Naive thymus-derived CD4-positive, alpha-beta T cell (primary cell): ENCODE measurements around the gene NKAIN2. TPM values are rescaled to one million over a fixed set of nuclear protein-coding genes. Genes with fewer than 3 reads are reported as not detected.

Source experiments
- ATAC-seq: fragments of 150-1000 bp; cut with Tn5 transposase; 2 replicates; pipeline ENCODE4 v1.10.0; 2021; ENCODE audit warnings: mild to moderate bottlenecking, moderate library complexity
- CTCF ChIA-PET: fragments of 350-600 bp; sonication (Branson Sonifier 250); formaldehyde crosslinking; loops from one replicate; lab custom pipeline; 2021; ENCODE audit warnings: antibody characterized with exemption; lab: Charles Lee
- POLR2A ChIA-PET: fragments of 350-600 bp; sonication (Branson Sonifier 250); formaldehyde crosslinking; loops from one replicate; lab custom pipeline; 2021; ENCODE audit warnings: antibody characterized with exemption, inconsistent platforms; lab: Charles Lee
- DNase-seq, 9 donors: peaks; one replicate each; pipeline versions ENCODE4 v3.0.0 to v3.0.0-alpha.2; 2020 to 2022; ENCODE audit warnings: mixed read lengths in 1 of 9
- H3K27ac ChIP-seq: one replicate; pipeline ENCODE4 v1.7.0; 2013; ENCODE audit warnings: mild to moderate bottlenecking, low read depth, low read length, moderate library complexity
- H3K27me3 ChIP-seq, 2 donors: one replicate each; pipeline ENCODE4 v1.7.0; 2013; ENCODE audit warnings: low read length in 2 of 2, mild to moderate bottlenecking in 2 of 2, moderate library complexity in 2 of 2; ENCODE audit not compliant: control insufficient read depth in 2 of 2, insufficient read depth in 2 of 2
- H3K36me3 ChIP-seq, 3 experiments: 1 replicate in 2 of 3; 2 replicates in 1 of 3; pipeline ENCODE4 v1.7.0; 2013; ENCODE audit warnings: low read length in 3 of 3, mild to moderate bottlenecking in 3 of 3, moderate library complexity in 1 of 3; ENCODE audit not compliant: insufficient read depth in 3 of 3, control insufficient read depth in 2 of 3
- H3K4me1 ChIP-seq, 2 donors: one replicate each; pipeline ENCODE4 v1.7.0; 2013; ENCODE audit warnings: low read length in 2 of 2, mild to moderate bottlenecking in 2 of 2, moderate library complexity in 1 of 2; ENCODE audit not compliant: control insufficient read depth in 2 of 2, insufficient read depth in 2 of 2
- H3K4me3 ChIP-seq: 2 replicates; pipeline ENCODE4 v1.7.0; 2013; ENCODE audit warnings: mild to moderate bottlenecking, low read length
- H3K9me3 ChIP-seq, 3 experiments: 1 replicate in 2 of 3; 2 replicates in 1 of 3; pipeline ENCODE4 v1.7.0; 2013; ENCODE audit warnings: low read length in 3 of 3; ENCODE audit not compliant: control insufficient read depth in 2 of 3
- H3K27ac Mint-ChIP-seq, 9 donors: one replicate each; pipeline ENCODE4 v1.8.0; 2020 to 2022; ENCODE audit warnings: mixed read lengths in 9 of 9, mild to moderate bottlenecking in 8 of 9, moderate library complexity in 5 of 9, inconsistent platforms in 2 of 9
- H3K27me3 Mint-ChIP-seq, 5 donors: one replicate each; pipeline ENCODE4 v1.8.0; 2021 to 2022; ENCODE audit warnings: mixed read lengths in 5 of 5, mild to moderate bottlenecking in 1 of 5
- H3K36me3 Mint-ChIP-seq, 5 donors: one replicate each; pipeline ENCODE4 v1.8.0; 2020 to 2022; ENCODE audit warnings: mixed read lengths in 5 of 5, mild to moderate bottlenecking in 3 of 5, inconsistent platforms in 1 of 5
- H3K4me1 Mint-ChIP-seq, 7 donors: one replicate each; pipeline ENCODE4 v1.8.0; 2020 to 2022; ENCODE audit warnings: mixed read lengths in 7 of 7, mild to moderate bottlenecking in 3 of 7, inconsistent platforms in 1 of 7
- H3K4me3 Mint-ChIP-seq, 10 donors: one replicate each; pipeline ENCODE4 v1.8.0; 2020 to 2022; ENCODE audit warnings: mild to moderate bottlenecking in 10 of 10, mixed read lengths in 10 of 10, moderate library complexity in 6 of 10, inconsistent platforms in 2 of 10
- H3K9me3 Mint-ChIP-seq, 11 donors: one replicate each; pipeline ENCODE4 v1.8.0; 2020 to 2022; ENCODE audit warnings: mixed read lengths in 11 of 11, mild to moderate bottlenecking in 4 of 11, inconsistent platforms in 1 of 11, moderate library complexity in 1 of 11
- intact Hi-C, 2 donors: fragments of 100-400 bp; cut with micrococcal nuclease; formaldehyde crosslinking; loops; one replicate each; pipeline ENCODE4 v1.15.1; 2023
- polyA plus RNA-seq, 2 donors: library from polyadenylated mRNA; unstranded; fragments of 300-500 nt; fragmentation: Illumina TruSeq; gene quantifications; one replicate each; pipeline ENCODE4 v1.2.3, GENCODE V29; 2021
- total RNA-seq, 6 experiments: library from RNA in 5 of 6; stranded (reverse) in 5 of 6; gene quantifications; 1 replicate in 5 of 6; 2 replicates in 1 of 6; pipeline ENCODE4 v1.2.3 and lab custom pipeline; 2021 to 2026

The NKAIN2 gene
- total and polyA plus RNA-seq, 7 experiments from 2014 or later: 0.21 to 2.9 TPM; not detected in 5

GRCh38 chr6:124768224-124768623, 964.6 kb downstream of the NKAIN2 start:
- Mint-ChIP-seq H3K36me3 (no peaks in the 10 kb centered on the region), H3K4me3 (no peak overlapping the region), H3K27ac (no peak overlapping the region), H3K4me1 (no peaks in the 10 kb centered on the region), H3K9me3 (peaks cover 0 to 1% (median 0%) of the 10 kb centered on the region in 11 donors), H3K27me3 (peaks cover 0 to 6% (median 3%) of the 10 kb centered on the region in 5 donors)
- DNase-seq (no peak), ATAC-seq (no peak)
- no peak overlapping the region for H3K4me3 ChIP-seq
- H3K27me3 ChIP-seq: no peaks in the 10 kb centered on the region
- H3K27ac ChIP-seq: no peak overlapping the region
- H3K36me3 ChIP-seq: no peaks in the 10 kb centered on the region
- H3K4me1 ChIP-seq: no peaks in the 10 kb centered on the region
- intact Hi-C loops: no loop called here
- no peaks in the 10 kb centered on the region for H3K9me3 ChIP-seq
- CTCF ChIA-PET: no interaction called here
- POLR2A ChIA-PET: no interaction called here

- no peak overlapping the region for H3K27ac ChIP-seq
- H3K36me3 Mint-ChIP-seq: no peaks in the 10 kb centered on the region
- ChIA-PET POLR2A (no interaction called here), CTCF (no interaction called here)
- no peak overlapping the region for H3K4me3 ChIP-seq
- no peaks in the 10 kb centered on the region for H3K9me3 Mint-ChIP-seq
- H3K4me1 Mint-ChIP-seq: no peaks in the 10 kb centered on the region
- DNase-seq: no peak
- H3K36me3 ChIP-seq: no peaks in the 10 kb centered on the region
- intact Hi-C loops: no loop called here
- ATAC-seq: no peak
- H3K27me3 Mint-ChIP-seq: peaks cover 0 to 6% (median 3%) of the 10 kb centered on the region in 5 donors
- H3K4me1 ChIP-seq: no peaks in the 10 kb centered on the region
- no peak overlapping the region for H3K27ac Mint-ChIP-seq
- no peaks in the 10 kb centered on the region for H3K9me3 ChIP-seq
- no peaks in the 10 kb centered on the region for H3K27me3 ChIP-seq
- H3K4me3 Mint-ChIP-seq: no peak overlapping the region
Observed at GRCh38 chr6:124769811-124770544, 966.3 kb downstream of the NKAIN2 start.

- Mint-ChIP-seq H3K4me1 (no peaks in the 10 kb centered on the region), H3K27me3 (peaks cover 0 to 6% (median 3%) of the 10 kb centered on the region in 5 donors), H3K9me3 (no peaks in the 10 kb centered on the region), H3K36me3 (no peaks in the 10 kb centered on the region), H3K4me3 (no peak overlapping the region), H3K27ac (no peak overlapping the region)
- DNase-seq (no peak), ATAC-seq (no peak)
- CTCF ChIA-PET: no interaction called here
- POLR2A ChIA-PET: no interaction called here
- H3K4me1 ChIP-seq: no peaks in the 10 kb centered on the region
- no peak overlapping the region for H3K27ac ChIP-seq
- no peaks in the 10 kb centered on the region for H3K27me3 ChIP-seq
- H3K36me3 ChIP-seq: no peaks in the 10 kb centered on the region
- no peaks in the 10 kb centered on the region for H3K9me3 ChIP-seq
- H3K4me3 ChIP-seq: no peak overlapping the region
- intact Hi-C loops: no loop called here
Observed at GRCh38 chr6:124770784-124771183, 967.1 kb downstream of the NKAIN2 start.

DNA sequence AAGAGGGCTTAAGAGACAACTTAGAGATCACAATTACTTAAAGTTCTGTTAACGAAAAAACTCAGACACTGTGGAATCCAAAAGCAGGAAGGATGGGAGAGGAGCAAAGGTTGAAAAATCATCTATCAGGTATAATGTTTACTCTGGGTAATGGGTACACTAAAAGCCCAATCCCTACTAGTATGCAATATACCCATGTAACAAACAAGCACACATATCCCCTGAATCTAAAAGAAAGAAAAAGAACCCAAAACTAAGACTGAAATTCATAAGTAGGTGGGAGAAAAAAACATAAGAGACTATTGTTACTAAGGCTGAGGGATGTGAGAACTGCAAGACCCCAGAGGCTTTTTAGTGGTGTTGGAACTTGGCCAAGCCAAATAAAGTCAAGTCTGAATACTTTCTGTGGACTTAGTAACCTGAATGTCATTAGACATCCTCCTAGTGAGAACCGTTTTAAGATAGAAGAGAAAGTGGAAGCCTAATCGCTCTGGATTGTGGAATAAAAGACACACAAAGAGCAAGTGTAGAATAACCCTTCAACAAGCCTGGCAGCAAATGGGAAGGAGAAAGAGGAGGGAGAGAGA, 969.2 kb downstream of the NKAIN2 start:
- Histone ChIP-seq H3K27me3 (no peaks in the 10 kb centered on the region), H3K9me3 (no peaks in the 10 kb centered on the region), H3K36me3 (no peaks in the 10 kb centered on the region), H3K4me1 (no peaks in the 10 kb centered on the region), H3K4me3 (no peak overlapping the region), H3K27ac (no peak overlapping the region)
- CTCF ChIA-PET: no interaction called here
- H3K36me3 Mint-ChIP-seq: no peaks in the 10 kb centered on the region
- POLR2A ChIA-PET: no interaction called here
- peaks cover 0 to 5% (median 0%) of the 10 kb centered on the region in 5 donors for H3K27me3 Mint-ChIP-seq
- no peak overlapping the region for H3K27ac Mint-ChIP-seq
- no peaks in the 10 kb centered on the region for H3K9me3 Mint-ChIP-seq
- intact Hi-C loops: no loop called here
- ATAC-seq (no peak), DNase-seq (no peak)
- no peaks in the 10 kb centered on the region for H3K4me1 Mint-ChIP-seq
- no peak overlapping the region for H3K4me3 Mint-ChIP-seq

GRCh38 chr6:124775121-124775520, 971.5 kb downstream of the NKAIN2 start:
- CTCF ChIA-PET: no interaction called here
- H3K27me3 ChIP-seq: no peaks in the 10 kb centered on the region
- H3K9me3 ChIP-seq: no peaks in the 10 kb centered on the region
- Mint-ChIP-seq H3K27me3 (peaks cover 0 to 5% (median 0%) of the 10 kb centered on the region in 5 donors), H3K9me3 (no peaks in the 10 kb centered on the region), H3K36me3 (no peaks in the 10 kb centered on the region), H3K4me1 (no peaks in the 10 kb centered on the region), H3K4me3 (no peak overlapping the region), H3K27ac (no peak overlapping the region)
- H3K36me3 ChIP-seq: no peaks in the 10 kb centered on the region
- DNase-seq (no peak), ATAC-seq (no peak)
- H3K4me3 ChIP-seq: no peak overlapping the region
- no peak overlapping the region for H3K27ac ChIP-seq
- intact Hi-C loops: no loop called here
- H3K4me1 ChIP-seq: no peaks in the 10 kb centered on the region
- POLR2A ChIA-PET: no interaction called here

GRCh38 chr6:124777863-124778262, 974.2 kb downstream of the NKAIN2 start:
- CTCF ChIA-PET: no interaction called here
- Histone ChIP-seq H3K36me3 (no peaks in the 10 kb centered on the region), H3K4me3 (no peak overlapping the region), H3K27me3 (no peaks in the 10 kb centered on the region), H3K27ac (no peak overlapping the region), H3K9me3 (no peaks in the 10 kb centered on the region), H3K4me1 (no peaks in the 10 kb centered on the region)
- no peaks in the 10 kb centered on the region for H3K36me3 Mint-ChIP-seq
- POLR2A ChIA-PET: no interaction called here
- no peak overlapping the region for H3K4me3 Mint-ChIP-seq
- no peak for DNase-seq
- no peaks in the 10 kb centered on the region for H3K9me3 Mint-ChIP-seq
- intact Hi-C loops: no loop called here
- ATAC-seq: no peak
- no peaks in the 10 kb centered on the region for H3K27me3 Mint-ChIP-seq
- H3K27ac Mint-ChIP-seq: no peak overlapping the region
- H3K4me1 Mint-ChIP-seq: no peaks in the 10 kb centered on the region

GRCh38 chr6:124780623-124781022, 977.0 kb downstream of the NKAIN2 start:
- H3K4me3 ChIP-seq: no peak overlapping the region
- H3K4me1 ChIP-seq: no peaks in the 10 kb centered on the region
- H3K9me3 ChIP-seq: no peaks in the 10 kb centered on the region
- no peaks in the 10 kb centered on the region for H3K27me3 ChIP-seq
- ChIA-PET POLR2A (no interaction called here), CTCF (no interaction called here)
- Mint-ChIP-seq H3K27ac (no peak overlapping the region), H3K4me3 (no peak overlapping the region), H3K9me3 (peaks cover 0 to 2% (median 0%) of the 10 kb centered on the region in 11 donors), H3K36me3 (no peaks in the 10 kb centered on the region), H3K27me3 (peaks cover 0 to 4% (median 0%) of the 10 kb centered on the region in 5 donors), H3K4me1 (no peaks in the 10 kb centered on the region)
- no peak overlapping the region for H3K27ac ChIP-seq
- no peak for ATAC-seq
- no peaks in the 10 kb centered on the region for H3K36me3 ChIP-seq
- intact Hi-C loops: no loop called here
- DNase-seq: no peak
